GM19468 (cell line): ENCODE measurements around the gene ELF2.
A peak's percentile ranks its signal among the peaks of the same experiment; 100 is the strongest.
"Not testable (repeated sequence)": the region's sequence is repeated elsewhere in the genome, so short reads cannot be mapped to it uniquely, and the experiment has no call there.

Experiments
- ATAC-seq: cut with Tn5 transposase; IDR thresholded peaks from one replicate; pipeline ENCODE4 v1.9.1; 2021; ENCODE audit warnings: mild to moderate bottlenecking, moderate library complexity, moderate number of reproducible peaks; ENCODE audit not compliant: unreplicated experiment; ENCODE audit errors: extremely low read depth

ELF2 gene

GRCh38 chr4:139083607-139083955 lies 93.4 kb downstream of the ELF2 start:
- ATAC-seq, result peak; percentile 3

GRCh38 chr4:139082750-139083606 lies 94.0 kb downstream of the ELF2 start:
- ATAC-seq, result peak; percentile 72

GRCh38 chr4:139078926-139079325 lies 98.1 kb downstream of the ELF2 start:
- ATAC-seq, result no peak

GRCh38 chr4:139077567-139078355 lies 99.3 kb downstream of the ELF2 start:
- ATAC-seq, result no peak

GRCh38 chr4:139076016-139076744 lies 100.8 kb downstream of the ELF2 start:
- no peak for ATAC-seq

GRCh38 chr4:139060591-139060990 lies 116.4 kb downstream of the ELF2 start:
- ATAC-seq, result no peak

- not testable (repeated sequence) for ATAC-seq
Observed at GRCh38 chr4:139059026-139059425, 118.0 kb downstream of the ELF2 start.

GRCh38 chr4:139054791-139055505 lies 122.1 kb downstream of the ELF2 start:
- ATAC-seq, result no peak

GRCh38 chr4:139053909-139054308 lies 123.1 kb downstream of the ELF2 start:
- ATAC-seq, result no peak

- no peak for ATAC-seq
Observed at GRCh38 chr4:139050446-139050845, 126.6 kb downstream of the ELF2 start.

- no peak for ATAC-seq
Observed at GRCh38 chr4:139048026-139048425, 129.0 kb downstream of the ELF2 start.

- no peak for ATAC-seq
Observed at GRCh38 chr4:139044291-139044690, 132.7 kb downstream of the ELF2 start.

GRCh38 chr4:139042981-139043460 lies 134.0 kb downstream of the ELF2 start:
- ATAC-seq, result no peak

GRCh38 chr4:139038874-139039443 lies 138.1 kb downstream of the ELF2 start:
- ATAC-seq, result no peak

- ATAC-seq, result no peak
Observed at GRCh38 chr4:139036885-139037284, 140.1 kb downstream of the ELF2 start.

- ATAC-seq, result no peak
Observed at GRCh38 chr4:139035650-139036049, 141.4 kb downstream of the ELF2 start.

- no peak for ATAC-seq
Observed at GRCh38 chr4:139030614-139031235, 146.3 kb downstream of the ELF2 start.

- ATAC-seq, result not testable (repeated sequence)
Observed at GRCh38 chr4:139029866-139030363, 147.1 kb downstream of the ELF2 start.

- ATAC-seq, result no peak
Observed at GRCh38 chr4:139028191-139028661, 148.8 kb downstream of the ELF2 start.
